GM12878 (cell line): Measurements from ENCODE around the gene RNF121. TPM values are rescaled to one million over a fixed set of nuclear protein-coding genes. Genes with fewer than 3 reads are reported as not detected.

Source experiments
- BCL11A ChIP-seq: IDR thresholded peaks from 2 replicates; pipeline ENCODE4 v1.6.1; 2011; ENCODE audit warnings: low read depth, low read length
- BCL3 ChIP-seq: IDR thresholded peaks from 2 replicates; pipeline ENCODE4 v1.6.1; 2011; ENCODE audit warnings: borderline replicate concordance, low read depth, mild to moderate bottlenecking, moderate library complexity, low read length; ENCODE audit not compliant: insufficient read depth, poor library complexity, severe bottlenecking
- PBX3 ChIP-seq: IDR thresholded peaks from 2 replicates; pipeline ENCODE4 v1.6.1; 2011; ENCODE audit warnings: mild to moderate bottlenecking, low read depth, low read length, moderate library complexity; ENCODE audit not compliant: insufficient replicate concordance
- RAD21 ChIP-seq: IDR thresholded peaks from 2 replicates; pipeline ENCODE4 v1.6.1; 2011; ENCODE audit warnings: mild to moderate bottlenecking, low read depth, low read length, moderate library complexity; ENCODE audit not compliant: insufficient read depth
- ZBTB11 ChIP-seq: fragments of 450-650 bp; formaldehyde crosslinking; IDR thresholded peaks from 2 replicates; pipeline ENCODE4 v1.5.0; 2022; ENCODE audit warnings: mild to moderate bottlenecking, missing genetic modification characterization
- polyA plus RNA-seq, 11 experiments: library from polyadenylated mRNA; depleted of rRNA in 4 of 11; unstranded in 6 of 11; stranded (reverse) in 5 of 11; fragments of >200 nt; fragmentation: Nextera tagmentation in 4 of 11; fragmentation: Illumina TruSeq in 1 of 11; extraction: Ambion mirVana in 4 of 11; extraction: Trizol in 1 of 11; gene quantifications; 1 replicate in 1 of 11; 2 replicates in 10 of 11; pipeline versions ENCODE4 v1.2.1 to v1.2.3, GENCODE V29; 2011 to 2016; ENCODE audit warnings: inconsistent platforms in 2 of 11, missing spikeins in 2 of 11, low read depth in 1 of 11
- total RNA-seq, 4 experiments: library from RNA; depleted of rRNA in 3 of 4; stranded (reverse); fragments of >200 nt in 3 of 4; fragmentation: Illumina TruSeq in 1 of 4; extraction: Trizol in 1 of 4; gene quantifications; 2 replicates each; pipeline versions ENCODE4 v1.2.1 to v1.2.3, GENCODE V29; 2013 to 2021

RNF121 gene
- total and polyA plus RNA-seq, 10 of the 15 experiments (the other 5 are each of a cell fraction or from before 2014, with no cell fraction given), result 8.6 to 73.7 (median 32.7) TPM

GRCh38 chr11:71990701-71991100 lies 61.9 kb downstream of the RNF121 start (continued):
- no peak for TF ChIP-seq BCL3
- no peak for TF ChIP-seq PBX3
- TF ChIP-seq BCL11A, result no peak
- TF ChIP-seq RAD21, result no peak
- TF ChIP-seq ZBTB11, result no peak
